ENCODE measurements around the gene PREPL. TPM values are rescaled to one million over a fixed set of nuclear protein-coding genes. Genes with fewer than 3 reads are reported as not detected.

The PREPL gene
- total and polyA plus RNA-seq, 10 of the 15 experiments (the other 5 are each of a cell fraction or from before 2014, with no cell fraction given) = 9.2 to 43.0 (median 20.4) TPM

DNA sequence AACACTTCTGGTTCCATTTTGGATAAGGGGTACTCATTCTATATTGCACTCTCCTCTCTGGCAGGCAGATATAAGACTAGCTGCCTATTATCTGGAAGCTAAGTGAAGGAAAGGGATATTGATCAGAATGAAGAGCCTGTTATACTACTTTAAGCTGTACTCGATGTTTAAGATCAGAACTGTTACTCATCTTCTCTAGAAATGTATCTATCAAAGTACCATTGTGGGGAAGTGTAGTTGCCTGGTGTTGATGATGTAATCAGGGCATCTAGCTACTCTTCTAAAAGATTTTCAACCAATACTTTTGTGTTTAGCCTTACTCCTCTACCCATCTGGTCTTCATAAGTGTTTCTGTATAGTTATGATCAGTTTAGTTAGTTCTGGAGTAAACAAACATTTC, 6.3 kb upstream of the PREPL start (continued):
- TF ChIP-seq, protein P1, sequence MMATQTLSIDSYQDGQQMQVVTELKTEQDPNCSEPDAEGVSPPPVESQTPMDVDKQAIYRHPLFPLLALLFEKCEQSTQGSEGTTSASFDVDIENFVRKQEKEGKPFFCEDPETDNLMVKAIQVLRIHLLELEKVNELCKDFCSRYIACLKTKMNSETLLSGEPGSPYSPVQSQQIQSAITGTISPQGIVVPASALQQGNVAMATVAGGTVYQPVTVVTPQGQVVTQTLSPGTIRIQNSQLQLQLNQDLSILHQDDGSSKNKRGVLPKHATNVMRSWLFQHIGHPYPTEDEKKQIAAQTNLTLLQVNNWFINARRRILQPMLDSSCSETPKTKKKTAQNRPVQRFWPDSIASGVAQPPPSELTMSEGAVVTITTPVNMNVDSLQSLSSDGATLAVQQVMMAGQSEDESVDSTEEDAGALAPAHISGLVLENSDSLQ (IDR thresholded peaks at IDR 0.05) = no peak
- no peak for TF ChIP-seq BMI1 (IDR thresholded peaks at IDR 0.05; ENCODE audit: borderline replicate concordance)

DNA sequence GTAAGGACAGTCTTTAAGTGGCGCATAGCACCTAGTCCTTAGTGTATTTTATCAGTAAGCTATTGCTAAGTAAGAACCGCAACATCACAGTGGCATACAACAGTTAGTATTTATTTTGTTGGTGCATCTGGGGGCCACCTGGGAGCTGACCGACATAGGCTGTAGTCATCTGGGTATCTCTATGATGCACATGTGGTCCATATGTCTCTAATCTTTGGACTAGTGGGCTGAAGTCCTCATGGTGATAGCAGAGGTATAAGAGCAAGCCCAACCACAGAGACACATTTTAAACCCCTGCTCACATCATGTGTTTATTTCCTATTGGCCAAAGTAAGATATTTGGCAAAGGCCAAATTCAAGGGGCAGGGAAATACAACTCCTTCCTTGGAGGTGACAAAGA, 3.3 kb upstream of the PREPL start:
- FAIRE-seq (no peak), ATAC-seq (no peak), DNase-seq (ENCODE audit: low read depth, low spot score) (no peak)
- Histone ChIP-seq H2AFZ (ENCODE audit: control insufficient read depth, low read depth, low read length) (no peak overlapping the region), H3K79me2 (ENCODE audit: control insufficient read depth, insufficient read depth, low read length) (peaks cover 24% of the 10 kb centered on the region), H3K4me2 (ENCODE audit: control insufficient read depth, insufficient read depth) (0 out of 2 replicates have a peak overlapping the region, but pooled peaks have one; percentile 28), H3K36me3 (ENCODE audit: control insufficient read depth in 2 of 2, insufficient read depth in 2 of 2, low read length in 1 of 2) (no peaks in the 10 kb centered on the region), H3K4me1 (ENCODE audit: control insufficient read depth, insufficient read depth, low read length) (0 out of 2 replicates have a peak, but pooled peaks cover 3% of the 10 kb centered on the region), H3K27ac (ENCODE audit: control insufficient read depth, insufficient read depth) (no peak overlapping the region), H3K9ac (ENCODE audit: control insufficient read depth, insufficient read depth, low read length) (no peak overlapping the region), H3K27me3 (replicated peaks in 1 of 2; ENCODE audit: control insufficient read depth in 2 of 2, insufficient read depth in 2 of 2, low read length in 1 of 2) (no peaks in the 10 kb centered on the region), H3K4me3 (no peak overlapping the region), H3K9me3 (replicated peaks; ENCODE audit: control insufficient read depth, insufficient read depth, low read length) (no peaks in the 10 kb centered on the region), H4K20me1 (ENCODE audit: control insufficient read depth, insufficient read depth) (no peaks in the 10 kb centered on the region)
- ChIA-PET RAD21 (ENCODE audit: unreplicated experiment) (no interaction called here), POLR2A (no interaction called here), SMC1A (ENCODE audit: uncharacterized antibody, unreplicated experiment) (interaction anchor here (1.2 kb wide), 1 partner anchor 26 kb away, joined by 4 read pairs; no protein-coding TSS in a partner anchor), CTCF (interaction anchor here (0.6 to 1.0 kb wide), 3 partner anchors 22 to 108 kb away, joined by 3 to 4 read pairs (median 3); no protein-coding TSS in a partner anchor)
- TF ChIP-seq, protein P2, sequence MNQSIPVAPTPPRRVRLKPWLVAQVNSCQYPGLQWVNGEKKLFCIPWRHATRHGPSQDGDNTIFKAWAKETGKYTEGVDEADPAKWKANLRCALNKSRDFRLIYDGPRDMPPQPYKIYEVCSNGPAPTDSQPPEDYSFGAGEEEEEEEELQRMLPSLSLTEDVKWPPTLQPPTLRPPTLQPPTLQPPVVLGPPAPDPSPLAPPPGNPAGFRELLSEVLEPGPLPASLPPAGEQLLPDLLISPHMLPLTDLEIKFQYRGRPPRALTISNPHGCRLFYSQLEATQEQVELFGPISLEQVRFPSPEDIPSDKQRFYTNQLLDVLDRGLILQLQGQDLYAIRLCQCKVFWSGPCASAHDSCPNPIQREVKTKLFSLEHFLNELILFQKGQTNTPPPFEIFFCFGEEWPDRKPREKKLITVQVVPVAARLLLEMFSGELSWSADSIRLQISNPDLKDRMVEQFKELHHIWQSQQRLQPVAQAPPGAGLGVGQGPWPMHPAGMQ (IDR thresholded peaks at IDR 0.05; ENCODE audit: borderline replicate concordance) = no peak
- TF ChIP-seq, protein P3, sequence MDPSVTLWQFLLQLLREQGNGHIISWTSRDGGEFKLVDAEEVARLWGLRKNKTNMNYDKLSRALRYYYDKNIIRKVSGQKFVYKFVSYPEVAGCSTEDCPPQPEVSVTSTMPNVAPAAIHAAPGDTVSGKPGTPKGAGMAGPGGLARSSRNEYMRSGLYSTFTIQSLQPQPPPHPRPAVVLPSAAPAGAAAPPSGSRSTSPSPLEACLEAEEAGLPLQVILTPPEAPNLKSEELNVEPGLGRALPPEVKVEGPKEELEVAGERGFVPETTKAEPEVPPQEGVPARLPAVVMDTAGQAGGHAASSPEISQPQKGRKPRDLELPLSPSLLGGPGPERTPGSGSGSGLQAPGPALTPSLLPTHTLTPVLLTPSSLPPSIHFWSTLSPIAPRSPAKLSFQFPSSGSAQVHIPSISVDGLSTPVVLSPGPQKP (IDR thresholded peaks at IDR 0.05; ENCODE audit: low read depth, low read length) = no peak
- no peak for TF ChIP-seq PAX8 (IDR thresholded peaks at IDR 0.05)
- no peak for TF ChIP-seq FOXM1 (IDR thresholded peaks at IDR 0.05; ENCODE audit: low read depth, low read length)
- TF ChIP-seq NR2F1 (conservative IDR thresholded peaks at IDR 0.05) = no peak
- no peak for TF ChIP-seq TBL1XR1 (IDR thresholded peaks at IDR 0.05; ENCODE audit: low read depth, low read length)
- no peak for TF ChIP-seq PAX5 (IDR thresholded peaks at IDR 0.05; ENCODE audit: borderline replicate concordance, low read depth, low read length)
- TF ChIP-seq CBX3 (IDR thresholded peaks at IDR 0.05; ENCODE audit: borderline replicate concordance, low read depth) = no peak
- no peak for TF ChIP-seq ZNF384 (IDR thresholded peaks at IDR 0.05; ENCODE audit: borderline replicate concordance, low read depth, low read length)
- TF ChIP-seq MTA2 (IDR thresholded peaks at IDR 0.05; ENCODE audit: low read depth) = no peak
- TF ChIP-seq SUZ12 (IDR thresholded peaks at IDR 0.05; ENCODE audit: unreplicated experiment) = no peak
- no peak for TF ChIP-seq LARP7 (IDR thresholded peaks at IDR 0.05)
- no peak for TF ChIP-seq EP300 (IDR thresholded peaks at IDR 0.05; ENCODE audit: borderline replicate concordance in 1 of 2, control insufficient read depth in 1 of 2, low read depth in 2 of 2, low read length in 2 of 2)
- TF ChIP-seq, protein P4, sequence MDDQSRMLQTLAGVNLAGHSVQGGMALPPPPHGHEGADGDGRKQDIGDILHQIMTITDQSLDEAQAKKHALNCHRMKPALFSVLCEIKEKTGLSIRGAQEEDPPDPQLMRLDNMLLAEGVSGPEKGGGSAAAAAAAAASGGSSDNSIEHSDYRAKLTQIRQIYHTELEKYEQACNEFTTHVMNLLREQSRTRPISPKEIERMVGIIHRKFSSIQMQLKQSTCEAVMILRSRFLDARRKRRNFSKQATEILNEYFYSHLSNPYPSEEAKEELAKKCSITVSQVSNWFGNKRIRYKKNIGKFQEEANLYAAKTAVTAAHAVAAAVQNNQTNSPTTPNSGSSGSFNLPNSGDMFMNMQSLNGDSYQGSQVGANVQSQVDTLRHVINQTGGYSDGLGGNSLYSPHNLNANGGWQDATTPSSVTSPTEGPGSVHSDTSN (IDR thresholded peaks at IDR 0.05; ENCODE audit: insufficient replicate concordance, low read depth, low read length) = no peak
- no peak for TF ChIP-seq IKZF2 (IDR thresholded peaks at IDR 0.05)
- no peak for TF ChIP-seq MYC (IDR thresholded peaks at IDR 0.05; ENCODE audit: insufficient read depth, insufficient read length, insufficient replicate concordance, low read length, severe bottlenecking)
- no TSS peak for BruUV-seq (replicated peaks)
- WGBS (ENCODE audit: insufficient coverage, insufficient replicate concordance, low lambda C conversion rate, missing lambda C conversion rate) = 99% methylated on average over 3 of the region's 3 CpGs
- intact Hi-C loops (cut with micrococcal nuclease; ENCODE audit: unreplicated experiment) (no loop called here), in situ Hi-C loops (cut with MboI) (no loop called here)
